PC-9 (cell line): ENCODE results near the gene SLC36A3.

ENCODE experiments used
- EZH2 ChIP-seq: fragments of 200-600 bp; sonication (generic); IDR thresholded peaks from 2 replicates; pipeline ENCODE4 v1.8.0; 2017; ENCODE audit warnings: antibody characterized with exemption, low read depth
- TF ChIP-seq, protein P1 (sequence below): fragments of 200-600 bp; sonication (generic); conservative IDR thresholded peaks from 2 replicates; pipeline ENCODE4 v1.6.1; 2017; ENCODE audit warnings: mixed run types, antibody characterized with exemption, mild to moderate bottlenecking, moderate library complexity

DNA sequence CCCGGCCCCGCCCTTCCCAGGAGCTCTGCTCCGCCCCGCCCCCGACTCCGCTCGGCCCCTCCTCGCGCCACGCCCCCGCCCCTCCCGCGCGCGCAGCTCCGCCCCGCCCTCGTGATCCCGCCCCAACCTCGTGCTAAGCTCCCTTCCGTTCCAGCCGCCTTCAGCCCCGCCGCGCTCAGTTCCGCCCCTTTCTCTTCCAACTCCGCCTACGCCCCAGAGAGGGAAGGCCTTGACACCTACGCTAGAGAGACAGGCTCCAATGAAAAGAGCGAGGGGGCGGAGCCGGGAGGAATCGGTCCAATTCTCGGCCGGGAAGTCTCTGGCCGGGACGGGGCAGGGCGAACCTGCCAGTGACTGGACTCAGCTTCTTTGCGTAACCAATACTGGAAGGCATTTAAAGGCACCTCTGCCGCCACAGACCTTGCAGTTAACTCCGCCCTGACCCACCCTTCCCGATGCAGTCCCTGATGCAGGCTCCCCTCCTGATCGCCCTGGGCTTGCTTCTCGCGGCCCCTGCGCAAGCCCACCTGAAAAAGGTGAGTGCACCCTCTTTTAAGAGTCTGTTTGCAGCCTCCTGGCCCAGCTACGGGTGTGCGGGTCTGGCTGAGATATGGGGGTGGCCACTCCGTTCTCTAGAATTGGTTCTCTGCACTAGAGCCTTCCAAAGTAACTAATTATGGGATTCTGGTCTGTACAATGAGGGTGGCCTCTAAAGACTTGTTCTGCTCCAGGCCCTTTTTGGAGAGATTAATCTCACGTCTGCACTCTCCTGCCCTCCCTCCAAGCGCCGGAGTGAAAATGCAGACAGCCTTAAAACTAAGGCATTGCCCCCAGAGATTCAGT, 50.6 kb downstream of the SLC36A3 start, which contains the start of gene GM2A:
- TF ChIP-seq, protein P1, sequence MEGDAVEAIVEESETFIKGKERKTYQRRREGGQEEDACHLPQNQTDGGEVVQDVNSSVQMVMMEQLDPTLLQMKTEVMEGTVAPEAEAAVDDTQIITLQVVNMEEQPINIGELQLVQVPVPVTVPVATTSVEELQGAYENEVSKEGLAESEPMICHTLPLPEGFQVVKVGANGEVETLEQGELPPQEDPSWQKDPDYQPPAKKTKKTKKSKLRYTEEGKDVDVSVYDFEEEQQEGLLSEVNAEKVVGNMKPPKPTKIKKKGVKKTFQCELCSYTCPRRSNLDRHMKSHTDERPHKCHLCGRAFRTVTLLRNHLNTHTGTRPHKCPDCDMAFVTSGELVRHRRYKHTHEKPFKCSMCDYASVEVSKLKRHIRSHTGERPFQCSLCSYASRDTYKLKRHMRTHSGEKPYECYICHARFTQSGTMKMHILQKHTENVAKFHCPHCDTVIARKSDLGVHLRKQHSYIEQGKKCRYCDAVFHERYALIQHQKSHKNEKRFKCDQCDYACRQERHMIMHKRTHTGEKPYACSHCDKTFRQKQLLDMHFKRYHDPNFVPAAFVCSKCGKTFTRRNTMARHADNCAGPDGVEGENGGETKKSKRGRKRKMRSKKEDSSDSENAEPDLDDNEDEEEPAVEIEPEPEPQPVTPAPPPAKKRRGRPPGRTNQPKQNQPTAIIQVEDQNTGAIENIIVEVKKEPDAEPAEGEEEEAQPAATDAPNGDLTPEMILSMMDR = no peak
- TF ChIP-seq EZH2 = no peak
